Right renal pelvis (tissue), 4 donors: ENCODE data around the gene AFP. TPM values are rescaled to one million over a fixed set of nuclear protein-coding genes. Genes with fewer than 3 reads are reported as not detected.

ENCODE experiments used
- DNase-seq, 4 donors: peaks; one replicate each; pipeline ENCODE4 v3.0.0-alpha.2; 2013; ENCODE audit warnings: low read depth in 4 of 4, low spot score in 3 of 4, missing footprints in 1 of 4
- polyA plus RNA-seq, 4 donors: library from polyadenylated mRNA; unstranded; fragments of 120-200 nt; gene quantifications; one replicate each; pipeline ENCODE4 v1.2.1, GENCODE V29; 2013; ENCODE audit not compliant: insufficient read length in 4 of 4

Gene AFP
- polyA plus RNA-seq, 4 donors, result 776 to 1,196 (median 982) TPM

GRCh38 chr4:73454920-73455319, 18.9 kb downstream of the AFP start:
- no peak for DNase-seq

- no peak for DNase-seq
Measured at GRCh38 chr4:73456177-73457022, 20.4 kb downstream of the AFP start.

- no peak for DNase-seq
Measured at GRCh38 chr4:73458184-73459047, 22.4 kb downstream of the AFP start.

GRCh38 chr4:73459048-73459421, 23.0 kb downstream of the AFP start:
- no peak for DNase-seq

- DNase-seq, result no peak
Measured at GRCh38 chr4:73460913-73461522, 25.0 kb downstream of the AFP start.

- DNase-seq, result no peak
Measured at GRCh38 chr4:73468170-73468569, 32.1 kb downstream of the AFP start.

GRCh38 chr4:73470728-73471127, 34.7 kb downstream of the AFP start:
- no peak for DNase-seq

GRCh38 chr4:73477176-73477575, 41.2 kb downstream of the AFP start:
- no peak for DNase-seq

GRCh38 chr4:73479323-73479722, 43.3 kb downstream of the AFP start:
- DNase-seq, result no peak

- DNase-seq, result no peak
Measured at GRCh38 chr4:73481358-73481757, 45.3 kb downstream of the AFP start, which contains the start of gene AFM. Gene AFM (plus strand): TSS chr4:73481745. CDS start chr4:73481776, 31 bp downstream.

GRCh38 chr4:73485085-73485484, 49.1 kb downstream of the AFP start:
- no peak for DNase-seq

- no peak for DNase-seq
Measured at GRCh38 chr4:73485596-73485995, 49.6 kb downstream of the AFP start.

GRCh38 chr4:73486497-73486896, 50.5 kb downstream of the AFP start:
- DNase-seq, result no peak

GRCh38 chr4:73487233-73487632, 51.2 kb downstream of the AFP start:
- DNase-seq, result no peak

- no peak for DNase-seq
Measured at GRCh38 chr4:73499996-73500765, 64.2 kb downstream of the AFP start.

GRCh38 chr4:73501664-73502265, 65.7 kb downstream of the AFP start:
- no peak for DNase-seq

- no peak for DNase-seq
Measured at GRCh38 chr4:73505567-73505966, 69.5 kb downstream of the AFP start.
